ENCODE results near the gene CLSTN2. TPM values are rescaled to one million over a fixed set of nuclear protein-coding genes. Genes with fewer than 3 reads are reported as not detected.

The CLSTN2 gene
- total and polyA plus RNA-seq, 2 donors from 2014 or later, result 2.0 to 12.0 TPM

DNA sequence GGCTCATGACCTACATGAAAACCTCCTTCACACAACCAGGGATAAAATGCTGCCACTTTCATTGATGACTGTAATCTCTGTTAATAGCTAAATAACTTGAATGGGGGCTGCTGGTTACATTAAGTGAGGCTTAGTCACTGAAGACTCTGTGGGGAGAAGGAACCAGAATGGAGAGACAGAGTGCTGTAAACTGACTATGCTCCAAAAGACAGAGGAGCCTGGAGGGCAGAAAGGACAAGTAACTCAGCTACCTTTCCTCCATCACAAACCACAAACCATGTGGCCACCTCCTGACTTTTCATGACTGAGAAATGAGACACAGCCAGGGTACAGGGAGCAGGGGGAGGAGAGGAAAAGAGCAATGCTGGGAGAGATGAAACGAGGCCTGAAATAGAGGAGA is 645.8 kb downstream of the CLSTN2 start:
- DNase-seq (no peak), FAIRE-seq (no peak)
- Histone ChIP-seq H3K27ac (ENCODE audit: low read depth in 2 of 2, low read length in 2 of 2) (no peak overlapping the region), H3K4me1 (ENCODE audit: control insufficient read depth in 2 of 3, insufficient read depth in 2 of 3, low read depth in 1 of 3, low read length in 3 of 3) (no peaks in the 10 kb centered on the region), H3K9me3 (ENCODE audit: control insufficient read depth in 2 of 3, insufficient read depth in 1 of 3, low read length in 3 of 3) (no peaks in the 10 kb centered on the region), H3K9ac (ENCODE audit: low read length in 3 of 3) (no peak overlapping the region), H3K4me3 (ENCODE audit: low read length in 3 of 3) (no peak overlapping the region), H3K27me3 (ENCODE audit: control insufficient read depth, insufficient read depth, low read length) (no peaks in the 10 kb centered on the region), H3K36me3 (ENCODE audit: control insufficient read depth in 2 of 3, insufficient read depth in 3 of 3, low read length in 3 of 3) (no peaks in the 10 kb centered on the region)
- TF ChIP-seq, protein P1, sequence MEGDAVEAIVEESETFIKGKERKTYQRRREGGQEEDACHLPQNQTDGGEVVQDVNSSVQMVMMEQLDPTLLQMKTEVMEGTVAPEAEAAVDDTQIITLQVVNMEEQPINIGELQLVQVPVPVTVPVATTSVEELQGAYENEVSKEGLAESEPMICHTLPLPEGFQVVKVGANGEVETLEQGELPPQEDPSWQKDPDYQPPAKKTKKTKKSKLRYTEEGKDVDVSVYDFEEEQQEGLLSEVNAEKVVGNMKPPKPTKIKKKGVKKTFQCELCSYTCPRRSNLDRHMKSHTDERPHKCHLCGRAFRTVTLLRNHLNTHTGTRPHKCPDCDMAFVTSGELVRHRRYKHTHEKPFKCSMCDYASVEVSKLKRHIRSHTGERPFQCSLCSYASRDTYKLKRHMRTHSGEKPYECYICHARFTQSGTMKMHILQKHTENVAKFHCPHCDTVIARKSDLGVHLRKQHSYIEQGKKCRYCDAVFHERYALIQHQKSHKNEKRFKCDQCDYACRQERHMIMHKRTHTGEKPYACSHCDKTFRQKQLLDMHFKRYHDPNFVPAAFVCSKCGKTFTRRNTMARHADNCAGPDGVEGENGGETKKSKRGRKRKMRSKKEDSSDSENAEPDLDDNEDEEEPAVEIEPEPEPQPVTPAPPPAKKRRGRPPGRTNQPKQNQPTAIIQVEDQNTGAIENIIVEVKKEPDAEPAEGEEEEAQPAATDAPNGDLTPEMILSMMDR (IDR thresholded peaks at IDR 0.05; ENCODE audit: borderline replicate concordance, extremely low read depth, insufficient read depth), result no peak
- intact Hi-C loops (cut with DNase I), result no loop called here

DNA sequence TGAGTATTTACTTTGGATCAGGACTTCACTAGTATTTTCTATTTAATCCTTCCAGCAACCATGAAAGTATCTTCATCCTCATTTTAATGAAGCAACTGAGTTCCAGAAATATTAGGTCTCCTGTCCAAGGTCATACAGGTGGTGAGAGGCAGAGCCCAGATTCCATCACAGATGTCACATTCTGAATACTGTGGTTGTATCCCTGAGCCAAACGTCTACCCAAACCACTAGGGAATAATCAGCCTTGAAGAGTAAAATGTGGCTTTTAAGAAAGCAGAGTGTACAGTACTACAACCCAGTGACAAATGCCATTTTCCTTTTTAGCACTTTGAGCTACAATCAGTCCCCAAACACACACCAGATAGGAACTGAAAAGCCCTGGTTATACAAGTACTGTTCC is 649.6 kb downstream of the CLSTN2 start:
- intact Hi-C loops (cut with DNase I), result no loop called here
- no peak overlapping the region for H3K27ac ChIP-seq (ENCODE audit: low read depth in 2 of 2, low read length in 2 of 2)
- H3K9ac ChIP-seq (ENCODE audit: low read length in 3 of 3), result no peak overlapping the region
- H3K4me3 ChIP-seq (ENCODE audit: low read length in 3 of 3), result no peak overlapping the region
- H3K27me3 ChIP-seq (ENCODE audit: control insufficient read depth, insufficient read depth, low read length), result no peaks in the 10 kb centered on the region
- FAIRE-seq, result no peak
- no peaks in the 10 kb centered on the region for H3K36me3 ChIP-seq (ENCODE audit: control insufficient read depth in 2 of 3, insufficient read depth in 3 of 3, low read length in 3 of 3)
- DNase-seq, result no peak
- TF ChIP-seq, protein P1 (IDR thresholded peaks at IDR 0.05; ENCODE audit: borderline replicate concordance, extremely low read depth, insufficient read depth), result no peak
- H3K9me3 ChIP-seq (ENCODE audit: control insufficient read depth in 2 of 3, insufficient read depth in 1 of 3, low read length in 3 of 3), result no peaks in the 10 kb centered on the region
- no peaks in the 10 kb centered on the region for H3K4me1 ChIP-seq (ENCODE audit: control insufficient read depth in 2 of 3, insufficient read depth in 2 of 3, low read depth in 1 of 3, low read length in 3 of 3)

DNA sequence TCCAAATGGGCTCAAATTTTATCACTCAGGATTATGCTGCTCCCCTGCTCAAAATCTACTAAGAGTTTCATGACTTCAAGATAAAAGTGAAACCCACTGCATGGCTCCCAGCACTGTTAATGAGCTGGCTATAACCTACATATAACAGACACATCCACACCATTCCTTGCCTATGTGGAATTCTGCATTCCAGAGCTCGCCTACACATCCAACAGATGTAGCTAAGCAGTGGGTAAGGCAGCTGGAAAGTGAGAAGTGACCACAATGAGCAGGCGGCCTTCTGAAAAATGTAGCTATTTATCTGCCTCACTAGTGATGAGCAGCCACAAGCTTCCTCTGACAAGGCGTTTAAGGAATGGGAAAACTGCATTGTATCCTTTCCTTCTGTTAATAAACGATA is 650.8 kb downstream of the CLSTN2 start:
- H3K27me3 ChIP-seq (ENCODE audit: control insufficient read depth, insufficient read depth, low read length), result no peaks in the 10 kb centered on the region
- no peak overlapping the region for H3K4me3 ChIP-seq (ENCODE audit: low read length in 3 of 3)
- no peaks in the 10 kb centered on the region for H3K4me1 ChIP-seq (ENCODE audit: control insufficient read depth in 2 of 3, insufficient read depth in 2 of 3, low read depth in 1 of 3, low read length in 3 of 3)
- H3K27ac ChIP-seq (ENCODE audit: low read depth in 2 of 2, low read length in 2 of 2), result no peak overlapping the region
- FAIRE-seq (no peak), DNase-seq (no peak)
- intact Hi-C loops (cut with DNase I), result no loop called here
- H3K9ac ChIP-seq (ENCODE audit: low read length in 3 of 3), result no peak overlapping the region
- no peaks in the 10 kb centered on the region for H3K9me3 ChIP-seq (ENCODE audit: control insufficient read depth in 2 of 3, insufficient read depth in 1 of 3, low read length in 3 of 3)
- TF ChIP-seq, protein P1 (IDR thresholded peaks at IDR 0.05; ENCODE audit: borderline replicate concordance, extremely low read depth, insufficient read depth), result no peak
- no peaks in the 10 kb centered on the region for H3K36me3 ChIP-seq (ENCODE audit: control insufficient read depth in 2 of 3, insufficient read depth in 3 of 3, low read length in 3 of 3)

DNA sequence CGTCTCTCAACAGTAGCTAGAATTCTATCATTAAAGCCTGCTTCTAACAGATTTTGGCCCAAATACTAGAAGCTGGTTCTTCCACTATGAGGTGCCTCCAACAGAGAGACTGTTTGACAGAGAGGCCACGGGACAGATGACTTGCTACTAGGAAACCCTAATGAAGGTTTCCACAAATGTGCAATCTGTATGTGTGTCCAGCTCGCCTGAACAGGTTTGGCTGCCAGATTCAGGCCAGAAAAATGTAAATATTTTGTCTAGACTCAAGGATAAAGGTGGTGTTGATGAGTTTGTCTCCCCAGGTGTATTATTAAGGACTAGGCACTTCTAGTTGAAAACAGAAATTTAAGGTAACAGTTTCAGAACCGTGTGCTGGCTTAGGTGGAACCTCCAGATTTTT is 651.3 kb downstream of the CLSTN2 start:
- FAIRE-seq, result no peak

More for the DNA sequence above, 651.3 kb downstream of the CLSTN2 start:
- no peak for DNase-seq
- H3K4me3 ChIP-seq (ENCODE audit: low read length in 3 of 3), result no peak overlapping the region
- no peaks in the 10 kb centered on the region for H3K27me3 ChIP-seq (ENCODE audit: control insufficient read depth, insufficient read depth, low read length)
- TF ChIP-seq, protein P1 (IDR thresholded peaks at IDR 0.05; ENCODE audit: borderline replicate concordance, extremely low read depth, insufficient read depth), result no peak
- H3K9me3 ChIP-seq (ENCODE audit: control insufficient read depth in 2 of 3, insufficient read depth in 1 of 3, low read length in 3 of 3), result no peaks in the 10 kb centered on the region
- H3K4me1 ChIP-seq (ENCODE audit: control insufficient read depth in 2 of 3, insufficient read depth in 2 of 3, low read depth in 1 of 3, low read length in 3 of 3), result no peaks in the 10 kb centered on the region
- intact Hi-C loops (cut with DNase I), result no loop called here
- H3K36me3 ChIP-seq (ENCODE audit: control insufficient read depth in 2 of 3, insufficient read depth in 3 of 3, low read length in 3 of 3), result no peaks in the 10 kb centered on the region
- no peak overlapping the region for H3K27ac ChIP-seq (ENCODE audit: low read depth in 2 of 2, low read length in 2 of 2)
- no peak overlapping the region for H3K9ac ChIP-seq (ENCODE audit: low read length in 3 of 3)

Data from kidney (tissue), 14 donors.